ENCODE results near the gene TRAPPC13. TPM values are rescaled to one million over a fixed set of nuclear protein-coding genes. Genes with fewer than 3 reads are reported as not detected.
A peak's percentile ranks its signal among the peaks of the same experiment; 100 is the strongest.

Gene TRAPPC13
- total and polyA plus RNA-seq, 10 of the 15 experiments (the other 5 are each of a cell fraction or from before 2014, with no cell fraction given), result 16.5 to 35.6 (median 25.0) TPM

DNA sequence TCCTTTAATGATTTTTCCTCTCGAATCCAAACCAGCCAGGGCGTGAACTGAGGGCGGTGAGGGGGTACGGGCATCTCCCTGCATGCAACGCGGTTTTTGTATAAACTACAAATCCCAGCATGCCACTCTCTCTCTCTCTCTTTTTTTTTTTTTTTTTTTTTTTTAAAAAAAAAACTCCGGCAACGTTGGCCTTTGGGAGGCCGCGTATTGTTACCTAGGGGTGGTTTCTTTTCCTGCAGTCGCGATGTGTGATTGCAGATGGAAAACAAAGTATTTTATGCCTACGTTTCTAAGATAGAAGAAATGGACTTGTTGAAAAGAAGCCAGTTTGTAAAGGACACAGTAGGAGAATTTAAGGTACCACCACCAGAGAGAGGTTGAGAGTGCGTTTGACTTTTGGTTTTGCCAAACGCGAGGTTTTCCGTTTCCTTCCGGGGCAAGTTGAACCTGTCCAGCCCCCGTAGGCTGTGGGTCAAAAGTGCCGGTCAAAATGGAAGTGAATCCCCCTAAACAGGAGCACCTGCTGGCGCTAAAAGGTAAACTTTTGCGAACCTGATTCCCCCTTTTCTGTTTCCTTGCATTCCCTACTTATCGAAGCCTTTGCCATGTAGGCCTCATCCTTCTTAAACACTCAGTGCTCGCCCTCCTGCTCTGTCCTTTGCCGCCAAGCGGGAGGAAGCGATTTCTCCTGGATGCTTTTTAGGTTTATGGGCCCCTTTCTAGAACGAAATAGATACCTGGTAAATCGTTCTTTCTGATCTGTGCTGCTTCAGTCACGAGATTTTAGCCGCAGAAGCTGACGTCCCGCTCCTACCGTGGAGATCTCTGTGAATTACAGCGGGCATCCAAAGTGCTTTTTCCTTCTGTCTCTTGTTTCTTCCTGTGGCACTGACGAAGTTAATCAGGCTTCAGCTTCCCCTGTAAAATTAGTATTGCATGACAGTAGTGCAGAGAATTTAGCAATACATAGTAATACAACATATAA is at the start of gene TRAPPC13, which contains the start of gene SHLD3 (continued):
- TF ChIP-seq GATAD2B (conservative IDR thresholded peaks at IDR 0.05; ENCODE audit: low read depth), result no peak
- TF ChIP-seq ASH2L (IDR thresholded peaks at IDR 0.05; ENCODE audit: borderline replicate concordance, low read depth), result 0 out of 2 replicates have a peak, but pooled peaks have one; percentile 46
- peak; percentile 97 for TF ChIP-seq RELB (IDR thresholded peaks at IDR 0.05; ENCODE audit: low read depth)
- TF ChIP-seq SIN3A (IDR thresholded peaks at IDR 0.05; ENCODE audit: low read depth, low read length), result peak; percentile 84; the same call in 1 of the 2 replicates
- TF ChIP-seq NBN (IDR thresholded peaks at IDR 0.05), result peak; percentile 83
- TF ChIP-seq, protein P1, sequence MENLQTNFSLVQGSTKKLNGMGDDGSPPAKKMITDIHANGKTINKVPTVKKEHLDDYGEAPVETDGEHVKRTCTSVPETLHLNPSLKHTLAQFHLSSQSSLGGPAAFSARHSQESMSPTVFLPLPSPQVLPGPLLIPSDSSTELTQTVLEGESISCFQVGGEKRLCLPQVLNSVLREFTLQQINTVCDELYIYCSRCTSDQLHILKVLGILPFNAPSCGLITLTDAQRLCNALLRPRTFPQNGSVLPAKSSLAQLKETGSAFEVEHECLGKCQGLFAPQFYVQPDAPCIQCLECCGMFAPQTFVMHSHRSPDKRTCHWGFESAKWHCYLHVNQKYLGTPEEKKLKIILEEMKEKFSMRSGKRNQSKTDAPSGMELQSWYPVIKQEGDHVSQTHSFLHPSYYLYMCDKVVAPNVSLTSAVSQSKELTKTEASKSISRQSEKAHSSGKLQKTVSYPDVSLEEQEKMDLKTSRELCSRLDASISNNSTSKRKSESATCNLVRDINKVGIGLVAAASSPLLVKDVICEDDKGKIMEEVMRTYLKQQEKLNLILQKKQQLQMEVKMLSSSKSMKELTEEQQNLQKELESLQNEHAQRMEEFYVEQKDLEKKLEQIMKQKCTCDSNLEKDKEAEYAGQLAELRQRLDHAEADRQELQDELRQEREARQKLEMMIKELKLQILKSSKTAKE (IDR thresholded peaks at IDR 0.05; ENCODE audit: low read depth, poor library complexity, severe bottlenecking), result peak; percentile 23
- TF ChIP-seq ATF7 (IDR thresholded peaks at IDR 0.05; ENCODE audit: low read depth), result peak; percentile 75
- TF ChIP-seq BHLHE40 (IDR thresholded peaks at IDR 0.05; ENCODE audit: borderline replicate concordance in 1 of 2, low read depth in 2 of 2, low read length in 1 of 2), result no peak
- TF ChIP-seq POU2F2 (IDR thresholded peaks at IDR 0.05; ENCODE audit: borderline replicate concordance, low read depth, low read length), result peak; percentile 43; the same call in 1 of the 3 replicates
- 0 out of 2 replicates have a peak, but pooled peaks have one; percentile 16 for TF ChIP-seq E2F4 (IDR thresholded peaks at IDR 0.05; ENCODE audit: low read depth, low read length)
- peak; percentile 86 for TF ChIP-seq ZNF687 (IDR thresholded peaks at IDR 0.05)
- TF ChIP-seq GABPA (IDR thresholded peaks at IDR 0.05; ENCODE audit: low read depth), result peak; percentile 95
- peak; percentile 99 for TF ChIP-seq NR2C1 (IDR thresholded peaks at IDR 0.05)
- peak; percentile 58 for TF ChIP-seq E2F8 (IDR thresholded peaks at IDR 0.05; ENCODE audit: low read depth, partially characterized antibody)

All from GM12878 (cell line).